Jurkat, Clone E6-1 (cell line): Measurements from ENCODE around the gene PTPRN2.
"Not testable (repeated sequence)": the region's sequence is repeated elsewhere in the genome, so short reads cannot be mapped to it uniquely, and the experiment has no call there.

Source experiments
- DNase-seq: peaks from one replicate; pipeline ENCODE4 v3.0.0-alpha.2; 2011; ENCODE audit warnings: low read depth, low spot score
- H3K4me3 ChIP-seq: 2 replicates; pipeline ENCODE4 v1.5.1; 2011; ENCODE audit warnings: mild to moderate bottlenecking, low read length, control low read depth, moderate library complexity

The PTPRN2 gene

GRCh38 chr7:158443014-158443687 is 144.5 kb downstream of the PTPRN2 start:
- H3K4me3 ChIP-seq, result no peak overlapping the region
- no peak for DNase-seq

GRCh38 chr7:158442260-158442659 is 145.4 kb downstream of the PTPRN2 start:
- peak; percentile 35 for DNase-seq
- H3K4me3 ChIP-seq, result no peak overlapping the region

- DNase-seq, result no peak
- no peak overlapping the region for H3K4me3 ChIP-seq
Measured at GRCh38 chr7:158439035-158439434, 148.6 kb downstream of the PTPRN2 start.

GRCh38 chr7:158432369-158433341 is 155.0 kb downstream of the PTPRN2 start:
- no peak for DNase-seq
- no peak overlapping the region for H3K4me3 ChIP-seq

- no peak for DNase-seq
- H3K4me3 ChIP-seq, result no peak overlapping the region
Measured at GRCh38 chr7:158431941-158432347, 155.7 kb downstream of the PTPRN2 start.

GRCh38 chr7:158431055-158431940 is 156.3 kb downstream of the PTPRN2 start:
- no peak overlapping the region for H3K4me3 ChIP-seq
- DNase-seq, result no peak

GRCh38 chr7:158430308-158431034 is 157.2 kb downstream of the PTPRN2 start:
- no peak overlapping the region for H3K4me3 ChIP-seq
- peak; percentile 59 for DNase-seq

- DNase-seq, result no peak
- no peak overlapping the region for H3K4me3 ChIP-seq
Measured at GRCh38 chr7:158428837-158429753, 158.5 kb downstream of the PTPRN2 start.

GRCh38 chr7:158428131-158428836 is 159.3 kb downstream of the PTPRN2 start:
- no peak overlapping the region for H3K4me3 ChIP-seq
- no peak for DNase-seq

GRCh38 chr7:158425676-158426075 is 161.9 kb downstream of the PTPRN2 start:
- not testable (repeated sequence) for DNase-seq, H3K4me3 ChIP-seq

- no peak overlapping the region for H3K4me3 ChIP-seq
- no peak for DNase-seq
Measured at GRCh38 chr7:158424531-158424930, 163.1 kb downstream of the PTPRN2 start.

- no peak for DNase-seq
- H3K4me3 ChIP-seq, result no peak overlapping the region
Measured at GRCh38 chr7:158424011-158424410, 163.6 kb downstream of the PTPRN2 start.

GRCh38 chr7:158422887-158423560 is 164.6 kb downstream of the PTPRN2 start:
- DNase-seq, result no peak
- no peak overlapping the region for H3K4me3 ChIP-seq

- no peak for DNase-seq
- H3K4me3 ChIP-seq, result no peak overlapping the region
Measured at GRCh38 chr7:158422196-158422886, 165.3 kb downstream of the PTPRN2 start.

- no peak overlapping the region for H3K4me3 ChIP-seq
- no peak for DNase-seq
Measured at GRCh38 chr7:158421361-158421760, 166.3 kb downstream of the PTPRN2 start.
